ENCODE data around the gene THEMIS. TPM values are rescaled to one million over a fixed set of nuclear protein-coding genes. Genes with fewer than 3 reads are reported as not detected.
"Not testable (repeated sequence)": the region's sequence is repeated elsewhere in the genome, so short reads cannot be mapped to it uniquely, and the experiment has no call there.

Gene THEMIS
- total RNA-seq, 2 donors from 2014 or later = 0.40 to 1.6 TPM

DNA sequence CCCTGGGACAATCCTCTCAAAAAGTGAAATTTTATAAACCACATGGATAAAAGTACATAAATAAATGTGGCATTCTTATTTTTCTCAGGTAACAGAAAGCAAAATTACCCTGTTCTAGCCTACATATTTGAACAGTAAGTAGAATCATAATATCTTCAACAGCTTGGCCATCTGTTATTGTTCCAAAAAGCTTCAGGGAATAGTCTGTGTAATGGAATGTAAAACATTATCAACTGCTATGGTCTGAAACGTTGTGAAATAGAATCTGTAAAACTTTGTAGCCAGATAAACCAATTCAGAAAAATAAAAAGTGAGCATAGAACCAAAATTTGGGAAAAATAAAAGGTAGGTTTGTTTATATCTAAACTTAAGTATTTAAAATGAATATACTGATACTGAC is 114.7 kb downstream of the THEMIS start:
- TF ChIP-seq, protein P1, sequence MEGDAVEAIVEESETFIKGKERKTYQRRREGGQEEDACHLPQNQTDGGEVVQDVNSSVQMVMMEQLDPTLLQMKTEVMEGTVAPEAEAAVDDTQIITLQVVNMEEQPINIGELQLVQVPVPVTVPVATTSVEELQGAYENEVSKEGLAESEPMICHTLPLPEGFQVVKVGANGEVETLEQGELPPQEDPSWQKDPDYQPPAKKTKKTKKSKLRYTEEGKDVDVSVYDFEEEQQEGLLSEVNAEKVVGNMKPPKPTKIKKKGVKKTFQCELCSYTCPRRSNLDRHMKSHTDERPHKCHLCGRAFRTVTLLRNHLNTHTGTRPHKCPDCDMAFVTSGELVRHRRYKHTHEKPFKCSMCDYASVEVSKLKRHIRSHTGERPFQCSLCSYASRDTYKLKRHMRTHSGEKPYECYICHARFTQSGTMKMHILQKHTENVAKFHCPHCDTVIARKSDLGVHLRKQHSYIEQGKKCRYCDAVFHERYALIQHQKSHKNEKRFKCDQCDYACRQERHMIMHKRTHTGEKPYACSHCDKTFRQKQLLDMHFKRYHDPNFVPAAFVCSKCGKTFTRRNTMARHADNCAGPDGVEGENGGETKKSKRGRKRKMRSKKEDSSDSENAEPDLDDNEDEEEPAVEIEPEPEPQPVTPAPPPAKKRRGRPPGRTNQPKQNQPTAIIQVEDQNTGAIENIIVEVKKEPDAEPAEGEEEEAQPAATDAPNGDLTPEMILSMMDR (IDR thresholded peaks at IDR 0.05) = no peak
- no peak for TF ChIP-seq POLR2A (IDR thresholded peaks at IDR 0.05)
- TF ChIP-seq POLR2AphosphoS5 (IDR thresholded peaks at IDR 0.05) = no peak
- H3K27me3 ChIP-seq (replicated peaks; ENCODE audit: insufficient read depth) = no peaks in the 10 kb centered on the region
- no peaks in the 10 kb centered on the region for H3K9me3 ChIP-seq
- WGBS = 12% methylated on average over 1 of the region's 1 CpG
- no peak overlapping the region for H3K4me3 ChIP-seq
- no peak for DNase-seq (ENCODE audit: low spot score)
- H3K4me1 ChIP-seq (replicated peaks) = no peaks in the 10 kb centered on the region
- H3K27ac ChIP-seq = no peak overlapping the region
- H3K36me3 ChIP-seq = no peaks in the 10 kb centered on the region
- intact Hi-C loops (cut with DNase I) = no loop called here

DNA sequence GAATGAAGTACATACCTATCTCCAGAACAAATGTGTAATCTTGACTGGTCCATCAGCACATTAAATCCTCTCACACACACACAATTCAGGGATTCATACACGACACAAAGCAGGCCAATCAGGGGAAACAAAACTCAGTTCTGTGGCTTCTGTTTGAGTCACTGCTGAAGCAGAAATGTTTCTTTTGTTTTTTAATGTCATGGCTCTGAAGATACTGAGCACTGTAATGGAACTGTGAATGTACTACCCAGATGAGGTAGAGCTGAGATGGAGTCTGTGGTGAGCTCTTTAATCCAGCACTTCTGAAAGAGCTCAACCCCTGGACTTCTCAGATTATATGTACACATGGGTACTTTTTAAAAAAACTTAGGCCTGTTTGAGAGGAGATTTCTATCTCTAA is 116.4 kb downstream of the THEMIS start:
- 63% methylated on average over 1 of the region's 1 CpG for WGBS
- H3K27ac ChIP-seq = no peak overlapping the region

DNA sequence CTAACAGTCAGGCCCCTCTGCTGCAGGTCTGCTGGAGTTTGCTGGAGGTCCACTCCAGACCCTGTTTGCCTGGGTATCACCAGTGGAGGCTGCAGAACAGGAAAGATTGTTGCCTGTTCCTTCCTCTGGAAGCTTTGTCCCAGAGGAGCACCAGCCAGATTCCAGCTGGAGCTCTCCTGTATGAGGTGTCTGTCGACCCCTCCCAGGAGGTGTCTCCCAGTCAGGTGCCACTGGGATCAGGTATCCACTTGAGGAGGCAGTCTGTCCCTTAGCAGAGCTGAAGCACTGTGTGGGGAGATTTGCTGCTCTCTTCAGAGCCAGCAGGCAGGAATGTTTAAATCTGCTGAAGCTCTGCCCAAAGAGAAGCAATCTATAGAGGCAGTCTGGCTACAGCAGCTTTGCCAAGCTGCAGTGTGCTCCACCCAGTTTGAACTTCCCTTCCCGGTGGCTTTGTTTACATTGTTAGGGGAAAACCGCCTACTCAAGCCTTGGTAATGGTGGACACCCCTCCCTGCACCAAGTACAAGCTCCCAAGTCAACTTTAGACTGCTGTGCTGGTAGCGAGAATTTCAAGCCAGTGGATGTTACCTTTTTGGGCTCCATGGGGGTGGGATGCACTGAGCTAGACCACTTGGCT is 119.1 kb downstream of the THEMIS start:
- DNase-seq (ENCODE audit: low spot score); H3K4me1 ChIP-seq (replicated peaks); H3K36me3 ChIP-seq; intact Hi-C loops (cut with DNase I); H3K9me3 ChIP-seq; H3K4me3 ChIP-seq; H3K27ac ChIP-seq; H3K27me3 ChIP-seq (replicated peaks; ENCODE audit: insufficient read depth): not testable (repeated sequence)
- WGBS = 46% methylated on average over 4 of the region's 4 CpGs

More for the DNA sequence above, 116.4 kb downstream of the THEMIS start:
- H3K4me1 ChIP-seq (replicated peaks) = no peaks in the 10 kb centered on the region
- H3K36me3 ChIP-seq = no peaks in the 10 kb centered on the region
- no peak for DNase-seq (ENCODE audit: low spot score)
- intact Hi-C loops (cut with DNase I) = no loop called here
- H3K9me3 ChIP-seq = no peaks in the 10 kb centered on the region
- no peak overlapping the region for H3K4me3 ChIP-seq
- H3K27me3 ChIP-seq (replicated peaks; ENCODE audit: insufficient read depth) = no peaks in the 10 kb centered on the region
- no peak for TF ChIP-seq POLR2AphosphoS5 (IDR thresholded peaks at IDR 0.05)
- TF ChIP-seq POLR2A (IDR thresholded peaks at IDR 0.05) = no peak
- TF ChIP-seq, protein P1 (IDR thresholded peaks at IDR 0.05) = no peak

DNA sequence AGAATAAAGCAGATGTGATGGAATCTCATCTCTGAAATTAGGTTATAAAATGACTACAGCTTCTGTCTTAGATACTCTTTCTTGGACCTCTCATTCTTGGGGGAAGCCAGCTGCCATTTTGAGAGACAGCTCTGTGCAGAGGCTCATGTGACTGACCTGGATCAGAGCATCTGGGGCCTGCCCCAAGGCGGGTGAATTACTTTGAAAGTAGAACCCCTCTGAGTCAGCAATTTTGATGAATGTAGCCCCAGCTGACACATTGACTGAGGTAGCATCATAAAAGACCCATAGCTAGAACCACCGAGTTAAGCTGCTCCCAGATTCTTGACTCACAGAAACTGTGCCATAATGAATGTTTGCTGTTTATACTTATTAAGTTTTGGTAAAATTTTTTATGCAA is 124.5 kb downstream of the THEMIS start:
- DNase-seq (ENCODE audit: low spot score) = no peak
- WGBS = 69% methylated on average over 2 of the region's 2 CpGs
- Histone ChIP-seq H3K4me1 (replicated peaks) (no peaks in the 10 kb centered on the region), H3K4me3 (no peak overlapping the region), H3K9me3 (no peaks in the 10 kb centered on the region), H3K36me3 (no peaks in the 10 kb centered on the region), H3K27ac (no peak overlapping the region), H3K27me3 (replicated peaks; ENCODE audit: insufficient read depth) (no peaks in the 10 kb centered on the region)
- TF ChIP-seq, protein P1 (IDR thresholded peaks at IDR 0.05) = no peak
- TF ChIP-seq POLR2A (IDR thresholded peaks at IDR 0.05) (no peak), POLR2AphosphoS5 (IDR thresholded peaks at IDR 0.05) (no peak)
- intact Hi-C loops (cut with DNase I) = no loop called here

DNA sequence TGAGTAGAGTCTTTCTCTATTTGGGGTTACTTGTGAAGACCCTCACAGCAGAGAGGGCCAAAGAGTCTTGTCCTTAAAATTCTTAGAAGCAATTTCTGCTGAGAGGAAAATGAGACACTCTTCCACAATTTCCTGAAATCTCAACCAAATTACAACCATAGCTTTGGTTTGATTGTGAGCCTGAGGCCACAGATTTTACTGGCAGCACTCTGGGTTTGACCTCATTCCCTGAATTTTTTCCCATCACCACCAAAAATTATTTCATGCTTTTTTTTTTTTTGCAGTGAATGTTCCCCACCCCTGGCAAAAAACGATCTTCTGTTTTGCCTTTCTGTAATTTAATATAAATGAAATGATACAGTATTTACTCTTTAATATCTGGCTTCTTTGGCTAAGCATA is 125.5 kb downstream of the THEMIS start:
- Histone ChIP-seq H3K9me3 (no peaks in the 10 kb centered on the region), H3K36me3 (no peaks in the 10 kb centered on the region), H3K4me3 (no peak overlapping the region), H3K4me1 (replicated peaks) (no peaks in the 10 kb centered on the region), H3K27me3 (replicated peaks; ENCODE audit: insufficient read depth) (no peaks in the 10 kb centered on the region), H3K27ac (no peak overlapping the region)
- intact Hi-C loops (cut with DNase I) = no loop called here
- WGBS = 56% methylated on average over 1 of the region's 1 CpG
- no peak for DNase-seq (ENCODE audit: low spot score)
- TF ChIP-seq POLR2AphosphoS5 (IDR thresholded peaks at IDR 0.05) (no peak), POLR2A (IDR thresholded peaks at IDR 0.05) (no peak)
- TF ChIP-seq, protein P1 (IDR thresholded peaks at IDR 0.05) = no peak

Measured in prostate gland (tissue), 2 donors.